Type B pancreatic cell (in vitro differentiated cells): ENCODE data around the gene GFRA4. TPM values are rescaled to one million over a fixed set of nuclear protein-coding genes. Genes with fewer than 3 reads are reported as not detected.

Experiments used
- DNase-seq: peaks from one replicate; pipeline ENCODE4 v3.0.0; 2021; ENCODE audit warnings: mixed read lengths; ENCODE audit not compliant: unreplicated experiment; ENCODE audit errors: extremely low spot score
- H3K27ac Mint-ChIP-seq: 2 replicates; pipeline ENCODE4 v1.8.0; 2021; ENCODE audit warnings: mild to moderate bottlenecking, mixed read lengths
- H3K27me3 Mint-ChIP-seq: 2 replicates; pipeline ENCODE4 v1.8.0; 2021; ENCODE audit warnings: mixed read lengths
- H3K36me3 Mint-ChIP-seq: 2 replicates; pipeline ENCODE4 v1.8.0; 2021; ENCODE audit warnings: mixed read lengths
- H3K4me1 Mint-ChIP-seq: one replicate; pipeline ENCODE4 v1.8.0; 2021; ENCODE audit warnings: mixed read lengths; ENCODE audit not compliant: unreplicated experiment
- H3K4me3 Mint-ChIP-seq: 2 replicates; pipeline ENCODE4 v1.8.0; 2021; ENCODE audit warnings: mild to moderate bottlenecking, mixed read lengths
- H3K9me3 Mint-ChIP-seq: 2 replicates; pipeline ENCODE4 v1.8.0; 2021; ENCODE audit warnings: mixed read lengths
- long read RNA-seq: library from polyadenylated mRNA; unstranded; transcript quantifications from one replicate; pipeline ENCODE4 v2.0.0, GENCODE V29; 2020
- total RNA-seq: library from RNA; stranded (reverse); gene quantifications from 2 replicates; pipeline ENCODE4 v1.2.1, GENCODE V29; 2021; ENCODE audit warnings: low replicate concordance
- TF ChIP-seq, protein P1 (sequence below): fragments of 200-600 bp; sonication (generic); conservative IDR thresholded peaks from 2 replicates; pipeline ENCODE4 v1.5.0; 2021; ENCODE audit warnings: antibody characterized with exemption, mild to moderate bottlenecking

GFRA4 gene, protein sequence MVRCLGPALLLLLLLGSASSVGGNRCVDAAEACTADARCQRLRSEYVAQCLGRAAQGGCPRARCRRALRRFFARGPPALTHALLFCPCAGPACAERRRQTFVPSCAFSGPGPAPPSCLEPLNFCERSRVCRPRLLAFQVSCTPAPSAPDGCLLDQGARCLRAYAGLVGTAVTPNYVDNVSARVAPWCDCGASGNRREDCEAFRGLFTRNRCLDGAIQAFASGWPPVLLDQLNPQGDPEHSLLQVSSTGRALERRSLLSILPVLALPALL
- total RNA-seq: not detected in 2 replicates
- long read RNA-seq: 0 reads

DNA sequence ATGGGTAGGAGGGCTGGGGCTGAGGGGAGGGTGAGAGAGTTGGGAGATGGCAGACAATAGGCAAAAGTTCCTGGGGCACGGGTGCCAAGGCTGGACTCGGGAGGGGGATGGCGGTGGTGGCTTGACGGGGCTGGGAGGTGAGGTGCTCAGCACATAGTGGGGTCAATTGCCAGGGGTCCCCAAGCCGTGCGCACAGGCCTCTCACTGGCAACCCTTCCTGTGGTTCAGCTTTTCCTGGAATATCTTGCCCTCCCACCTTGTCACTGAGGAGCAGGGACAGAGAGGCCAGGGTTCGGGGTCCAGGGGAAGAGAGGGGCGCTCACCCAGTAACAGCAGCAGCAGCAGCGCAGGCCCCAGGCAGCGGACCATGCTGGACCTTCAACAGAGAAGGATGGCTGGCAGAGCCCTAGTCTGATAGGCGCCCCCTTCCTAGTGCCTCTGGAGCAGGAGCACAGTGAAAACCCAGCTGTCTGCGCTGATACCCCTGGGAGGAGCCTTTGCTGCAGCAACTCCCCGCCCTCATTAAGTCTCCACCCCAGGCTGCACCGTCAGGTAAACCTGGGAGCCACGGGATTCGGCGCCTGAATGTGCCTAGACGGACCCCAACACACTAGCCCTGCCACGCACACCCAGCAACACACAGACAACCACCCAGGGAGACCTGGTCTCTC lies at the start of gene GFRA4:
TSS of gene GFRA4 (minus strand) at position 369 of the 671 bp plus-strand sequence. CDS start at position 369, 0 bp downstream.
- DNase-seq: no peak
- H3K27me3 Mint-ChIP-seq: peaks cover 49% of the 10 kb centered on the region
- peaks cover 14% of the 10 kb centered on the region for H3K4me1 Mint-ChIP-seq
- no peak within 1 kb of the TSS for H3K27ac Mint-ChIP-seq
- TF ChIP-seq, protein P1, sequence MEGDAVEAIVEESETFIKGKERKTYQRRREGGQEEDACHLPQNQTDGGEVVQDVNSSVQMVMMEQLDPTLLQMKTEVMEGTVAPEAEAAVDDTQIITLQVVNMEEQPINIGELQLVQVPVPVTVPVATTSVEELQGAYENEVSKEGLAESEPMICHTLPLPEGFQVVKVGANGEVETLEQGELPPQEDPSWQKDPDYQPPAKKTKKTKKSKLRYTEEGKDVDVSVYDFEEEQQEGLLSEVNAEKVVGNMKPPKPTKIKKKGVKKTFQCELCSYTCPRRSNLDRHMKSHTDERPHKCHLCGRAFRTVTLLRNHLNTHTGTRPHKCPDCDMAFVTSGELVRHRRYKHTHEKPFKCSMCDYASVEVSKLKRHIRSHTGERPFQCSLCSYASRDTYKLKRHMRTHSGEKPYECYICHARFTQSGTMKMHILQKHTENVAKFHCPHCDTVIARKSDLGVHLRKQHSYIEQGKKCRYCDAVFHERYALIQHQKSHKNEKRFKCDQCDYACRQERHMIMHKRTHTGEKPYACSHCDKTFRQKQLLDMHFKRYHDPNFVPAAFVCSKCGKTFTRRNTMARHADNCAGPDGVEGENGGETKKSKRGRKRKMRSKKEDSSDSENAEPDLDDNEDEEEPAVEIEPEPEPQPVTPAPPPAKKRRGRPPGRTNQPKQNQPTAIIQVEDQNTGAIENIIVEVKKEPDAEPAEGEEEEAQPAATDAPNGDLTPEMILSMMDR: no peak
- H3K4me3 Mint-ChIP-seq: no peak within 1 kb of the TSS
- H3K9me3 Mint-ChIP-seq: no peaks in the 10 kb centered on the region
- no peaks in the 10 kb centered on the region for H3K36me3 Mint-ChIP-seq

DNA sequence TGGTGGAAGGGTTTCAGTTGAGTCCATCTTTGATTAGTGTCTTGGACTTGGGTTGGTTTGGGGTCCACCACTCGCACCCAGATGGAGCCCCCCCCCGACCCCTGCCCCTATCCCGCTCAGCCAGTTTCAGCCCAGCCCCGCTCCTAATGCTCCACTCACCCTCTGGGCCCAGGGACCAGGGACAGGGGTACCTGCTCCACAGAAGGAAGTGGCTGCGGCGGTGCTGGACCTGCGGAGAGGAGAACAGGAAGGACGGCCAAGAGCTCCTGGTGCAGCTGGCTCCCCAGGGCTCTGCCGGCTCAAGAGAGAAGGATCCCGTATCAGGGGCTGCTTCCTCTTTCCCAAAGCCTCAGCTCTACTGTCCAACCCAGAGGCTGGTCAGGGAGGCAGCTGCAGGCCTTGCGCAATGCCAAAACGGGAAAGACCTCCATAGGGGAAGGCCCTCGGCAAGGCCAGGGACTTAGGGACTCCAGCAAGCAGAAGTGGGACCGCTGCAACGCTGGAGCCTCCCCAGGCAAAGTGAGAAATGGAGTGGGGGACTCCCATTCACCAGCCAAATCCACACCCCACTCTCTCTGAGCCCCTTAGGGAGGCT lies 49.2 kb upstream of the GFRA4 start, which contains the start of gene SIGLEC1:
TSS of gene SIGLEC1 (minus strand) at position 322 of the 595 bp plus-strand sequence. CDS start 5,472 bp downstream, outside the sequence.
- Mint-ChIP-seq H3K4me3 (no peak within 1 kb of the TSS), H3K36me3 (no peaks in the 10 kb centered on the region), H3K4me1 (no peaks in the 10 kb centered on the region), H3K27ac (no peak within 1 kb of the TSS), H3K27me3 (peaks cover 6% of the 10 kb centered on the region), H3K9me3 (no peaks in the 10 kb centered on the region)
- no peak for DNase-seq
- TF ChIP-seq, protein P1: no peak

DNA sequence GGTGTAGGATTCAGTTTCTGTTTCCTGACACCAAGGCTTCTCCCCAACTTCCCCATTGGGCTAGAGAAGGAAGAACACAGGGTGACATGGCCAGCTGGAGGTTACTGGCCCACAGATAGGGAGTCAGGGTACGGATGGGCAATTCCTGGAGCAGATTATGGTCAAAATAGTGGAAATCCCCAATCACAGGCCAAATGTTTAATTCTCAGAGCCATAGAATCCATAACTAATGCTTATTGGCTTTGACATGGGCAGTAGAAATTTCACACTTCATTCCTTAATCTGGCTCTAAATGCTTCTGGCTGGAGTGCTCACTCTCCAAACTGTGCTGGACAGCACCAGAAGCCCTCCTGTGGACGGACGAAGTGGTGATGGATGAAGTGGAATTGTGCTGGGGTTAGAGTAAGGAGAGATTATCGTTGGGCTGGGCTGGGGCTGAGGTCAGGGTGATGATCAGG lies 48.3 kb upstream of the GFRA4 start:
- H3K36me3 Mint-ChIP-seq: no peaks in the 10 kb centered on the region
- no peaks in the 10 kb centered on the region for H3K4me1 Mint-ChIP-seq
- no peak overlapping the region for H3K4me3 Mint-ChIP-seq
- no peaks in the 10 kb centered on the region for H3K9me3 Mint-ChIP-seq
- DNase-seq: no peak
- H3K27ac Mint-ChIP-seq: no peak overlapping the region
- TF ChIP-seq, protein P1: no peak
- peaks cover 6% of the 10 kb centered on the region for H3K27me3 Mint-ChIP-seq

DNA sequence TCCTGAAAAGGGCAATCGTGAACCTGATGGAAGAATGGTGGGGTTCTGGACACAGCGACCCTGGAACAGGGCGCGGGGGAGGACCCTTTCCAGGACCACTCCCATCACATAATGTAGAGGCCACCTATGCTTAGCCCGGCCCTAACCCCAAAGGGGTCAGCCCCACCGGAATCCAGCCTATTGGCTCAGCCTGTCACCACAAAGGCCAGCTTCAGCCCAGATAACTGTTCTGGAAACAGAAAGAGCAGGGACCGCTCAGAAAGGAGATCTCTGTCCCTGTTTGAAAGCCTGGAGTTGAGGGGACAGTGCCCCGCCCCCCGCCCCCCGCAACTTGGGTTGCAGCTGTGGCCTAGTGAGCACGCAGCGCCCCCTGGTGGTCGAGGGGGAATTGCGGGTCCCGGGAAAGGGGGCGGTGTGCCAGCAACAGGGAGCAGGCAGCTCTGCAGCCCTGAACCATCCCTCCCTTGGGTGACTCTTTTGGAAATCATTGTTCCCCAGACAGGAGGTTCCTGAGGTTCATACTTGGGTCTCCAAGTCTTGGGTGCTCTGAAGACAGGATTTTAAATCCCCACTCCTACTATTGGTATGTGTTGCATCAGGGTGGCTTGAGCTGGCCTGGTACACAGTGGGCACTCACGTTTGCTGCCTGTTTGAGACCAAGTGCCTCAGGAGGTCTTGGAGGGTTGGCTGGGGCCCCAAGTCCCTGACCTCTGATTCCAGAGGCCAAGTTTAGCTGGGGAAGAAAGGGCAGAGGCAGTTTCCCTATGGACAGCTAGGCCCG lies 47.7 kb upstream of the GFRA4 start:
- DNase-seq: no peak
- H3K9me3 Mint-ChIP-seq: no peaks in the 10 kb centered on the region
- H3K36me3 Mint-ChIP-seq: no peaks in the 10 kb centered on the region
- no peak overlapping the region for H3K27ac Mint-ChIP-seq
- H3K27me3 Mint-ChIP-seq: peaks cover 6% of the 10 kb centered on the region
- TF ChIP-seq, protein P1: peak; percentile 99
- no peak overlapping the region for H3K4me3 Mint-ChIP-seq
- H3K4me1 Mint-ChIP-seq: no peaks in the 10 kb centered on the region

DNA sequence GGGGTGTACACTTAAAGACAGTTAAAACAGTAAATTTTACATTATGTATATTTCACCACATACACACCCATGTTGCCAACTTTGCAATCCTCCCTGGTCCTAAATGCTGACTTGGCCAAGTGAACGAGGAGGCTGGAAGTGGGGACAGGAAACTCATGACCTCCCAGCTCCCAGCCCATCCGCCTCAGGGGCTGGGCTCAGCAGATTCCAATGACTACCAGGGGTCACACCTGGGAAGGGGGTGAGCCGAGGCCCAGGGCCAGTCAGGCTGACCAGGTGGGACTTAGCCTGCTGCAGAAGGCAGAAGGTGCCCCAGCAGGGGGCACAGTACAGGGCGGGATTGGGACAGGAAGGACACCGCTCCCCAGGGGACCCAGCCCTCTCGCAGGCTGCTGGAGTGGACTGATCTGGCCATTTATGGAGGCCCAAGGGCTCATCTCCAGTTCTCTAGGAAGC lies 46.8 kb upstream of the GFRA4 start:
- H3K9me3 Mint-ChIP-seq: no peaks in the 10 kb centered on the region
- DNase-seq: no peak

More for the DNA sequence above, 46.8 kb upstream of the GFRA4 start:
- Mint-ChIP-seq H3K36me3 (no peaks in the 10 kb centered on the region), H3K27ac (no peak overlapping the region), H3K4me1 (no peaks in the 10 kb centered on the region), H3K27me3 (peaks cover 6% of the 10 kb centered on the region), H3K4me3 (no peak overlapping the region)
- TF ChIP-seq, protein P1: no peak
